Parathyroid adenoma (tissue), 2 donors: ENCODE results near the gene WDR26.

Source experiments
- H2AFZ ChIP-seq: fragments of 300-600 bp; sonication (generic); one replicate; pipeline ENCODE4 v1.7.0; 2017; ENCODE audit warnings: antibody characterized with exemption, mild to moderate bottlenecking
- H3K27ac ChIP-seq: fragments of 300-600 bp; sonication (generic); one replicate; pipeline ENCODE4 v1.7.0; 2017
- H3K27me3 ChIP-seq: fragments of 300-600 bp; sonication (generic); one replicate; pipeline ENCODE4 v1.7.0; 2017; ENCODE audit warnings: low read length; ENCODE audit not compliant: control insufficient read depth, insufficient read depth
- H3K36me3 ChIP-seq: fragments of 300-600 bp; sonication (generic); one replicate; pipeline ENCODE4 v1.7.0; 2017; ENCODE audit warnings: low read length; ENCODE audit not compliant: control insufficient read depth, insufficient read depth
- H3K4me1 ChIP-seq: fragments of 300-600 bp; sonication (generic); one replicate; pipeline ENCODE4 v1.7.0; 2017; ENCODE audit warnings: control low read depth
- H3K4me2 ChIP-seq: fragments of 300-600 bp; sonication (generic); one replicate; pipeline ENCODE4 v1.7.0; 2017; ENCODE audit warnings: low read length
- H3K4me3 ChIP-seq: fragments of 300-600 bp; sonication (generic); one replicate; pipeline ENCODE4 v1.7.0; 2017; ENCODE audit warnings: low read depth, low read length
- H3K79me2 ChIP-seq: fragments of 300-600 bp; sonication (generic); one replicate; pipeline ENCODE4 v1.7.0; 2017; ENCODE audit warnings: control low read depth
- H3K9ac ChIP-seq: fragments of 300-600 bp; sonication (generic); one replicate; pipeline ENCODE4 v1.7.0; 2017; ENCODE audit warnings: mild to moderate bottlenecking
- H3K9me3 ChIP-seq: fragments of 300-600 bp; sonication (generic); one replicate; pipeline ENCODE4 v1.7.0; 2017; ENCODE audit warnings: low read length; ENCODE audit not compliant: control insufficient read depth
- TF ChIP-seq, protein P1 (sequence below): fragments of 300-600 bp; sonication (generic); IDR thresholded peaks from one replicate; pipeline ENCODE4 v1.7.0; 2017; ENCODE audit warnings: antibody characterized with exemption, mild to moderate bottlenecking
- donor health status: primary hyperparathyroidism.

Gene WDR26

GRCh38 chr1:224390517-224390916 lies 44.1 kb downstream of the WDR26 start:
- H3K4me3 ChIP-seq: no peak overlapping the region
- no peak overlapping the region for H3K9ac ChIP-seq
- no peak overlapping the region for H2AFZ ChIP-seq
- no peaks in the 10 kb centered on the region for H3K36me3 ChIP-seq
- no peaks in the 10 kb centered on the region for H3K9me3 ChIP-seq
- H3K27me3 ChIP-seq: no peaks in the 10 kb centered on the region
- no peak overlapping the region for H3K27ac ChIP-seq
- H3K4me2 ChIP-seq: no peak overlapping the region
- no peaks in the 10 kb centered on the region for H3K4me1 ChIP-seq
- TF ChIP-seq, protein P1, sequence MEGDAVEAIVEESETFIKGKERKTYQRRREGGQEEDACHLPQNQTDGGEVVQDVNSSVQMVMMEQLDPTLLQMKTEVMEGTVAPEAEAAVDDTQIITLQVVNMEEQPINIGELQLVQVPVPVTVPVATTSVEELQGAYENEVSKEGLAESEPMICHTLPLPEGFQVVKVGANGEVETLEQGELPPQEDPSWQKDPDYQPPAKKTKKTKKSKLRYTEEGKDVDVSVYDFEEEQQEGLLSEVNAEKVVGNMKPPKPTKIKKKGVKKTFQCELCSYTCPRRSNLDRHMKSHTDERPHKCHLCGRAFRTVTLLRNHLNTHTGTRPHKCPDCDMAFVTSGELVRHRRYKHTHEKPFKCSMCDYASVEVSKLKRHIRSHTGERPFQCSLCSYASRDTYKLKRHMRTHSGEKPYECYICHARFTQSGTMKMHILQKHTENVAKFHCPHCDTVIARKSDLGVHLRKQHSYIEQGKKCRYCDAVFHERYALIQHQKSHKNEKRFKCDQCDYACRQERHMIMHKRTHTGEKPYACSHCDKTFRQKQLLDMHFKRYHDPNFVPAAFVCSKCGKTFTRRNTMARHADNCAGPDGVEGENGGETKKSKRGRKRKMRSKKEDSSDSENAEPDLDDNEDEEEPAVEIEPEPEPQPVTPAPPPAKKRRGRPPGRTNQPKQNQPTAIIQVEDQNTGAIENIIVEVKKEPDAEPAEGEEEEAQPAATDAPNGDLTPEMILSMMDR: no peak
- no peaks in the 10 kb centered on the region for H3K79me2 ChIP-seq

GRCh38 chr1:224387943-224388342 lies 46.7 kb downstream of the WDR26 start:
- Histone ChIP-seq H2AFZ (no peak overlapping the region), H3K36me3 (no peaks in the 10 kb centered on the region), H3K9ac (no peak overlapping the region), H3K4me1 (no peaks in the 10 kb centered on the region), H3K4me3 (no peak overlapping the region), H3K79me2 (no peaks in the 10 kb centered on the region), H3K27me3 (no peaks in the 10 kb centered on the region), H3K27ac (no peak overlapping the region), H3K4me2 (no peak overlapping the region), H3K9me3 (no peaks in the 10 kb centered on the region)
- TF ChIP-seq, protein P1: no peak

DNA sequence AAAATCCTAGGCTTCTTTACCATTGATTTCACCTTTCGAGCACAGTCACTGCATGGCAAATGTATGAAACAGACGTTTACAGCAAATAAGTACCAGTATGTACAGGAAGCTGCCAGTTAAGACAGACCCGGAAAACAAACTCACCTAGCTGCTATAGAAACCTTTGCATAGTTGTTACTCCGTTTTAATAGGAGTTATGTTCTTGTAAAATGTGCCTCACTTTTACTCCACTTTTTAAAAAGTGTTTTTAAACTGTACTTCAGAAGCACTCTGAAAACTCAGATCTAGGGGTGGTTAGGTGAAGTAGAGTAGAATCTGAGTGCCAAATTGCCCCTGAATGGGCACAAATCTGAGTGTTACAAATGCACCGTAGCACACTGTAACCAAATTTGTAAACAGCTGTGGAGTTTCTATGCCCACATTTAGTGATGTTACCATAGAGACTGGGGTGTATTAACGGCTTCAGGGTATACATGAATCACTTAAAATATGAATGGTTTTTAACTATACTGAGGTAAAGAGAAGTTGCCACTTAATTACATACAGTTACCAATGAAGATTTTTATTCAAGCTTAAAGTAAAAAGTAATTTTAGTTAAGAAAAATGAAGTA lies 47.2 kb downstream of the WDR26 start:
- Histone ChIP-seq H3K27me3 (no peaks in the 10 kb centered on the region), H2AFZ (no peak overlapping the region), H3K4me1 (no peaks in the 10 kb centered on the region), H3K4me2 (no peak overlapping the region), H3K36me3 (no peaks in the 10 kb centered on the region), H3K27ac (no peak overlapping the region), H3K4me3 (no peak overlapping the region), H3K9ac (no peak overlapping the region), H3K9me3 (no peaks in the 10 kb centered on the region), H3K79me2 (no peaks in the 10 kb centered on the region)
- TF ChIP-seq, protein P1: no peak

- H3K27ac ChIP-seq: no peak overlapping the region
- TF ChIP-seq, protein P1: no peak
- no peaks in the 10 kb centered on the region for H3K4me1 ChIP-seq
Observed at GRCh38 chr1:224383218-224383617, 51.4 kb downstream of the WDR26 start.

DNA sequence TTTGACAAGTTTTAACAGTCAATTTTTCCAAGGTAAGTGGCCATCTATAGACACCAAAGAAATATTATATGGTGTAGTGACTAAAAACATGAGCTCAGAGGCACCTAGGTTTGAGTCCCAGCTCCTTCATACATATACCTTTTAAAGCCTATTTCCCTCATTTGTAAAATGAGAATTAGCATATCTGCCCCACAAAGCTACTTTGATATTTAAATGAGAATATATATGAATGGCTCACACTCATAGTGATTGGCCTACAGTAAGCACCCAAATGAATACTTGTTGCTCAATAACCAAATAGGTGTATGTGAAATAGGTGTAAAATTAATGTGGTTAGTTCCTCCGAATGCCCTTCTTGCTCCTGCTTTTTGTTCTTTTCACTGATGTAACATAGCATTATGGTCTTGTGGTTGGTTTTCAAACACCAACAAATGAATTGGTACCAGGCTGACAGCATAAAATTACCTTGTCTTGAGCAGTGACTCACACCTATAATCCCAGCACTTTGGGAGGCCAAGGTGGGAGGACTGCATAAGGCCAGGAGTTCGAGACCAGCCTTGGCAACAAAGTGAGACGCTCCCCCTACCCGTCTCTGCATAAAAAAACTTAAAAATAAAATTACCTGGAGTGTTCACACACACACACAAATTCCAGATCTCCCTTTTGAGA lies 52.6 kb downstream of the WDR26 start:
- no peak overlapping the region for H3K4me3 ChIP-seq
- no peaks in the 10 kb centered on the region for H3K36me3 ChIP-seq
- no peaks in the 10 kb centered on the region for H3K79me2 ChIP-seq
- no peak overlapping the region for H2AFZ ChIP-seq
- no peak overlapping the region for H3K9ac ChIP-seq
- H3K27me3 ChIP-seq: no peaks in the 10 kb centered on the region
- H3K4me2 ChIP-seq: no peak overlapping the region
- no peaks in the 10 kb centered on the region for H3K4me1 ChIP-seq
- H3K27ac ChIP-seq: no peak overlapping the region
- no peaks in the 10 kb centered on the region for H3K9me3 ChIP-seq
- TF ChIP-seq, protein P1: no peak

More at GRCh38 chr1:224383218-224383617, 51.4 kb downstream of the WDR26 start:
- H3K9ac ChIP-seq: no peak overlapping the region
- no peaks in the 10 kb centered on the region for H3K27me3 ChIP-seq
- H3K9me3 ChIP-seq: no peaks in the 10 kb centered on the region
- H3K4me3 ChIP-seq: no peak overlapping the region
- no peak overlapping the region for H2AFZ ChIP-seq
- H3K36me3 ChIP-seq: no peaks in the 10 kb centered on the region
- no peaks in the 10 kb centered on the region for H3K79me2 ChIP-seq
- H3K4me2 ChIP-seq: no peak overlapping the region
